HUES48 (cell line): ENCODE measurements around the gene SERINC5.
"Not testable (repeated sequence)": the region's sequence is repeated elsewhere in the genome, so short reads cannot be mapped to it uniquely, and the experiment has no call there.

Experiments
- H3K27ac ChIP-seq: one replicate; pipeline ENCODE4 v1.7.0; 2013; ENCODE audit warnings: low read depth, low read length, inconsistent platforms
- H3K27me3 ChIP-seq: 2 replicates; pipeline ENCODE4 v1.6.1; 2013; ENCODE audit warnings: mild to moderate bottlenecking, low read length; ENCODE audit not compliant: control insufficient read depth, insufficient read depth
- H3K36me3 ChIP-seq: 2 replicates; pipeline ENCODE4 v1.6.1; 2013; ENCODE audit warnings: low read length; ENCODE audit not compliant: control insufficient read depth, insufficient read depth
- H3K4me1 ChIP-seq: 2 replicates; pipeline ENCODE4 v1.6.1; 2013; ENCODE audit warnings: mild to moderate bottlenecking, low read length; ENCODE audit not compliant: control insufficient read depth, insufficient read depth
- H3K4me3 ChIP-seq: 2 replicates; pipeline ENCODE4 v1.5.1; 2013; ENCODE audit warnings: mild to moderate bottlenecking, low read depth, low read length
- H3K9ac ChIP-seq: 2 replicates; pipeline ENCODE4 v1.6.1; 2013; ENCODE audit warnings: mild to moderate bottlenecking, low read depth, low read length, moderate library complexity
- H3K9me3 ChIP-seq: 2 replicates; pipeline ENCODE4 v1.6.1; 2013; ENCODE audit warnings: low read length; ENCODE audit not compliant: control insufficient read depth, insufficient read depth

Gene SERINC5

DNA sequence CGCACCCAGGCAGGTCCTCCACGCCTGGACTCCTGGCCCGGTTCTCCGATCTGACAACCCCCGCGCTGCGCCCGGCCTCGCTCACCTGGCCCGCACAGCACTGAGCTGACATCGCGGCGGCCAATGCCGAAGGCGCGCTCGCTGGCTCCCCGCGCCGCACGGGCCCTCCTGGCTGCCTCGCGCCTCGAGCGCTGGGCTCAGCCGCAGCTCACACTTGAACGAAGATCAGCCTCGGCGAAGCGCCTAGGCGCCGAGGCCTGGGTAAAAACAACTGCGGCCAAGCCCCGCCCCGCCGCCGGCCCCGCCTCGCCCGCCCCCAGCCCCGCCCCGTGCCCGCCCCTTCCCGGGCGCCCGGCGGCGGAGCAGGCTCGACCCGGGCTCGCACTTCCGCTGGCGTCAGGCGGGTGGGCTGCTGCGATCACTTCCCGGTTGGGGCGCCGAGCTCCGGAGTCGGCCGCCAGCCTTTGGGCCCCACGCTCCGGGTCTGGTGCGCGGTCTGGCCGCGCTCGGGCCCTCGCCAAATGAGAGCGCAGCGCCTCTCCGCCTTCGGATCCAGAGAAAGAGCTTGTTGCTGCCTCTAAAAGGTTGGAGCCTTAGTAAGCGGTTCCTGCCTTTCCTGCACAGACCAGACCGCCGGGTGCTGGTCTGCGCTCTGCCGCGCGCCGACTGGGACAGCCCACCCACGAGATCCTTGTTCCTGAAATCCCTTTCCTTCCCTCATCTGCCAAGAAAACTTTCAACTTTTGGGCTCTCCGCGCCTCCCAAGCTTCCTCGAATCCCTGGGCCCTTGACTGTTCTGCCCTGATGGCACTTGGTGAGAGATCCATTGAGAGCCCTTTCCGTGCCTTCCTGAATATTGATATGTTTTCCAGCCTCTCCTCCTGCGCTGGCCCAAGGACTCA, at the start of gene SERINC5:
SERINC5 (minus strand) TSS at position 238 of the 902 bp plus-strand sequence; CDS start at position 112, 126 bp downstream.
- Histone ChIP-seq H3K4me1 (peaks cover 36% of the 10 kb centered on the region), H3K27me3 (no peaks in the 10 kb centered on the region), H3K27ac (peak within 1 kb of the TSS; percentile 97), H3K9ac (peak within 1 kb of the TSS; percentile 90), H3K4me3 (peak within 1 kb of the TSS; percentile 98), H3K36me3 (no peaks in the 10 kb centered on the region), H3K9me3 (no peaks in the 10 kb centered on the region)

DNA sequence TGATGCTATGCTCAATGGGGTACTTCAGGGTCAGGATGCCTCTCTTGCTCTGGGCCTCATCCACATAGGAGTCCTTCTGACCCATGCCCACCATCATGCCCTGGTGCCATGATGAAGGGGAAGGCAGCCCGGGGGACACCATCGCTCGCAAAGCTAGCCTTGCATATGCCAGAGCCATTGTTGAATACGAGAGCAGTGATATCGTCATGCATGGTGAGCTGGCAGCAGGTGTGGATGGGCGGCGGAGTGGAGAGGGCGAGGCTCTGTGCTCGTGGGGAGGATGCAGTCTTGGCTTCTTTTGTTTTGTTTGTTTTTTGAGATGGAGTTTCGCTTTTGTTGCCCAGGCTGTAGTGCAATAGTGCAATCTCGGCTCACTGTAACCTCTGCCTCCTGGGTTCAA, 46.8 kb upstream of the SERINC5 start:
- Histone ChIP-seq H3K27me3 (no peaks in the 10 kb centered on the region), H3K4me1 (peaks cover 5% of the 10 kb centered on the region; the same call in 1 of the 2 replicates), H3K4me3 (no peak overlapping the region), H3K27ac (no peak overlapping the region), H3K36me3 (no peaks in the 10 kb centered on the region), H3K9ac (no peak overlapping the region), H3K9me3 (peaks cover 5% of the 10 kb centered on the region; the same call in 1 of the 2 replicates)

DNA sequence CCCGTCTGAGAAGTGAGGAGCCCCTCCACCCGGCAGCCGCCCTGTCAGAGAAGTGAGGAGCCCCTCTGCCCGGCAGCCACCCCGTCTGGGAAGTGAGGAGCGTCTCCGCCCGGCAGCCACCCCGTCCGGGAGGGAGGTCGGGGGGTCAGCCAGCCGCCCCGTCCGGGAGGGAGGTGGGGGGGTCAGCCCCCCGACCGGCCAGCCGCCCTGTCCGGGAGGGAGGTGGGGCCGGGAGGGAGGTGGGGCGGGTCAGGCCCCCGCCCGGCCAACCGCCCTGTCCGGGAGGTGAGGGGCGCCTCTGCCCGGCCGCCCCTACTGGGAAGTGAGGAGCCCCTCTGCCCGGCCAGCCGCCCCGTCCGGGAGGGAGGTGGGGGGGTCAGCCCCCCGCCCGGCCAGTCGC, 45.5 kb upstream of the SERINC5 start:
- not testable (repeated sequence) for H3K9ac ChIP-seq, H3K27me3 ChIP-seq, H3K27ac ChIP-seq, H3K9me3 ChIP-seq, H3K4me3 ChIP-seq, H3K36me3 ChIP-seq, H3K4me1 ChIP-seq

DNA sequence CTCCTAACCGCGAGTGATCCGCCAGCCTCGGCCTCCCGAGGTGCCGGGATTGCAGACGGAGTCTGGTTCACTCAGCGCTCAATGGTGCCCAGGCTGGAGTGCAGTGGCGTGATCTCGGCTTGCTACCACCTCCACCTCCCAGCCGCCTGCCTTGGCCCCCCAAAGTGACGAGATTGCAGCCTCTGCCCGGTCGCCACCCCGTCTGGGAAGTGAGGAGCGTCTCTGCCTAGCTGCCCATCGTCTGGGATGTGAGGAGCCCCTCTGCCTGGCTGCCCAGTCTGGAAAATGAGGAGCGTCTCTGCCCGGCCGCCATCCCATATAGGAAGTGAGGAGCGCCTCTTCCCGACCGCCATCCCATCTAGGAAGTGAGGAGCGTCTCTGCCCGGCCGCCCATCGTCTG, 44.9 kb upstream of the SERINC5 start:
- H3K4me1 ChIP-seq, H3K9me3 ChIP-seq, H3K9ac ChIP-seq, H3K36me3 ChIP-seq, H3K4me3 ChIP-seq, H3K27me3 ChIP-seq, H3K27ac ChIP-seq: not testable (repeated sequence)

DNA sequence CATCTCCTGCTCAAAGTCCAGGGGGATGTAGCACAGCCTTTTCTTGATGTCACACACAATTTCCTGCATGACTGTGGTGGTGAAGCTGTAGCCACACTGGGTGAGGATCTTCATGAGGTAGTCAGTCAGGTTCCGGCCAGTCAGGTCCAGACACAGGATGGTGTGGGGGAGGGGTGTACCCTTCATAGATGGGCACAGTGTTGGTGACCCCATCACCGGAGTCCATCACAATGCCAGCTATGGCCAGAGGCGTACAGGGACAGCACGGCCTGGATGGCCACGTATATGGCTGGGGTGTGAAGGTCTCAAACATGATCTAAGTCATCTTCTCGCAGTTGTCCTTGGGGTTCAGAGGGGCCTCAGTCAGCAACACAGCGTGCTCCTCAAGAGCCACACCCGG, 44.3 kb upstream of the SERINC5 start:
- Histone ChIP-seq H3K27me3 (no peaks in the 10 kb centered on the region), H3K36me3 (no peaks in the 10 kb centered on the region), H3K9ac (no peak overlapping the region), H3K9me3 (peaks cover 5% of the 10 kb centered on the region; the same call in 1 of the 2 replicates), H3K4me3 (no peak overlapping the region), H3K4me1 (no peaks in the 10 kb centered on the region), H3K27ac (no peak overlapping the region)

DNA sequence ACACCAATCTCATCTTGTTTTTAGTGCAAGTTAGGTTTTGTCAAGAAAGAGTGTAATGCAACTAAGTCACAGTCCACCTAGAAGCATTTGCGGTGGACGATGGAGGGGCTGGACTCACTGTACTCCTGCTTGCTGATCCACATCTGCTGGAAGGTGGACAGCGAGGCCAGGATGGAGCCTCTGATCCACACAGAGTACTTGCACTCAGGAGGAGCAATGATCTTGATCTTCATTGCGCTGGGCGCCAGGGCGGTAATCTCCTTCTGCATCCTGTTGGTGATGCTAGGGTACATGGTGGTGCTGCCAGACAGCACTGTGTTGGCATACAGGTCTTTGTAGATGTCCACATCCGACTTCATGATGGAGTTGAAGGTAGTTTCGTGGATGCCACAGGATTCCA, 43.8 kb upstream of the SERINC5 start:
- Histone ChIP-seq H3K36me3 (no peaks in the 10 kb centered on the region), H3K4me3 (no peak overlapping the region), H3K27ac (no peak overlapping the region), H3K9ac (no peak overlapping the region), H3K27me3 (no peaks in the 10 kb centered on the region), H3K9me3 (peaks cover 5% of the 10 kb centered on the region; the same call in 1 of the 2 replicates), H3K4me1 (no peaks in the 10 kb centered on the region)

DNA sequence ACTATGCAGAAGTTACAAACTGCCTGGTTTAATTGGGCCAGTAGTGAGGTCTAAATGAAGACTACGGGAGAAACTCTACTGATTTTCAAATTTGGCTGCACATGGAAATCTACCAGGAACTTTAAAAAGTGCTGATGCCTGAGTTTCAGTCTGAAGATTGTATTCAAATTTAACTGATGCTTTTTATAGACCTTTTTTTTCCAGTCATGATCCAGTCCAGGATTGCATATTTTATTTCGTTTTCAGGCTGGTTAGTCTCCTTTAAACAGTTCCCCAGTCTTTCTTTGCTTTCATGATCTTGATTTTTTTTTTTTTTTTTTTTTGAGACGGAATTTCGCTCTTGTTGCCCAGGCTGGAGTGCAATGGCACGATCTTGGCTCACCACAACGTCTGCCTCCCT, 40.3 kb upstream of the SERINC5 start:
- no peak overlapping the region for H3K9ac ChIP-seq
- no peaks in the 10 kb centered on the region for H3K27me3 ChIP-seq
- H3K9me3 ChIP-seq, result peaks cover 5% of the 10 kb centered on the region; the same call in 1 of the 2 replicates
- no peaks in the 10 kb centered on the region for H3K36me3 ChIP-seq
- no peak overlapping the region for H3K4me3 ChIP-seq
- H3K4me1 ChIP-seq, result no peaks in the 10 kb centered on the region
- no peak overlapping the region for H3K27ac ChIP-seq

DNA sequence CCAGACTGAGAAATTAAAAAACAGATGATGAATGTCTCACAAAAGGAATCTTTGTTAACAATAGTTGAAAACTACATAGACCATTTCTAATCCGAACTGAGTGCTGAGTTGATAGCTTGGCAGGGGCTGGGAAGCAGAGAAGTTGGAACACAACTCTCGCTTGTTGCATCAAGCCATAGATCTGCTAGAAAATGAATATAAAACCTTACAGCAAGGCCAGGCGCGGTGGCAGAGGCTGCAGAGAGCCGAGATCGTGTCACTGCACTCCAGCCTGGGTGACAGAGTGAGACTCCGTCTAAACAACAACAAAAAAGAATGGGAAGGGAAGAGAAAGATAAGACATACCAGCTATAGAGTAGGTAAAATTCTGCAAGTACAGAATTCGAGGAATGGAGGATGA, 35.9 kb upstream of the SERINC5 start:
- Histone ChIP-seq H3K36me3 (no peaks in the 10 kb centered on the region), H3K27me3 (no peaks in the 10 kb centered on the region), H3K9ac (no peak overlapping the region), H3K27ac (no peak overlapping the region), H3K4me3 (no peak overlapping the region), H3K9me3 (no peaks in the 10 kb centered on the region), H3K4me1 (no peaks in the 10 kb centered on the region)

DNA sequence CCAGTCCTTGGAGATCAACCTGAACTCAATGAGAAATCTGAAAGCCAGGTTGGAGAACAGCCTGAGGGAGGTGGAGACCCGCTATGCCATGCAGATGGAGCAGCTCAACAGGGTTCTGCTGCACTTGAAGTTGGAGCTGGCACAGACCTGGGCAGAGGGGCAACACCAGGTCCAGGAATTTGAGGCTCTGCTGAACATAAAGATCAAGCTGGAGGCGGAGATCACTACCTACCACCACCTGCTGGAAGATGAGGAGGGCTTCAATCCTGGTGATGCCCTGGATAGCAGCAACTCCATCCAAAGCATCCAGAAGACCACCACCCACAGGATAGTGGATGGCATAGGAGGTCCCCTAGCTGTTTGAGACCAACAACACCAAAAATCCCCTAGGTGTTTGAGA, 33.5 kb upstream of the SERINC5 start:
- no peak overlapping the region for H3K27ac ChIP-seq
- no peaks in the 10 kb centered on the region for H3K27me3 ChIP-seq
- no peaks in the 10 kb centered on the region for H3K4me1 ChIP-seq
- no peak overlapping the region for H3K9ac ChIP-seq
- H3K4me3 ChIP-seq, result no peak overlapping the region
- H3K9me3 ChIP-seq, result no peaks in the 10 kb centered on the region
- H3K36me3 ChIP-seq, result no peaks in the 10 kb centered on the region

DNA sequence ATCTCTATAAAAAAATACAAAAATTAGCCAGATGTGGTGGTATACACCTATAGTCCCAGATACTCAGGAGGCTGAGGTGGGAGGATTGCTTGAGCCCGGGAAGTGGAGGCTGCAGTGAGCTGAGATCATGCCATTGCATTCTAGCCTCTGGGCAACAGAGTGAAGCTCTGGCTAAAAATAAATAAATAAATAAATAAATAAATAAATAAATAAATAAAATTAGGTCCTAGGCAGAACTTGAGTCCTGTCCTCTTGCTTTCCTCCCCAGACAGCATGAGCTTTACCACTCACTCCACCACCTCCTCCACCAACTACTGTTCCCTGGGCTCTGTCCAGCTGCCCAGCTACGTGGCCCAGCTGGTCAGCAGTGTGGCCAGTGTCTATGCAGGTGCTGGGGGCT, 32.3 kb upstream of the SERINC5 start:
- Histone ChIP-seq H3K27me3 (no peaks in the 10 kb centered on the region), H3K9ac (no peak overlapping the region), H3K9me3 (no peaks in the 10 kb centered on the region), H3K27ac (no peak overlapping the region), H3K4me1 (no peaks in the 10 kb centered on the region), H3K4me3 (no peak overlapping the region), H3K36me3 (no peaks in the 10 kb centered on the region)

DNA sequence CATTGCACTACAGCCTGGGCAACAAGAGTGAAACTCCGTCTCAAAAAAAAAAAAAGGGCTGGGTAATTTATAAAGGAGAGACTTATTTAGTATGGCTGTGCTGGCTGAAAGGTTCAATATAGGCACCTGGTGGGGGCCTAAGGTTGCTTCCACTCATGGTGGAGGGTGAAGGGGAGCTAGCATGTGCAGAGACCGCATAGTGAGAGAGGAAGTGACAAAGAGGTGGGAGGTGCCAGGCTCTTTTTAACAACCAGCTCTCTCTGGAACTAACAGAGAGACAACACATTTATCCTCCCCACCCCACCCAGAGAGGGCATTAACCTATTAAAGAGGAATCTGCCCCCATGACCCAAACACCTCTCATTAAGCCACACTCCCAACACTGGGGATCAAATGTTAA, 28.9 kb upstream of the SERINC5 start:
- Histone ChIP-seq H3K36me3 (no peaks in the 10 kb centered on the region), H3K4me1 (no peaks in the 10 kb centered on the region), H3K27ac (no peak overlapping the region), H3K9me3 (no peaks in the 10 kb centered on the region), H3K27me3 (no peaks in the 10 kb centered on the region), H3K9ac (no peak overlapping the region), H3K4me3 (no peak overlapping the region)
